ENCODE data around the gene CACHD1. TPM values are rescaled to one million over a fixed set of nuclear protein-coding genes. Genes with fewer than 3 reads are reported as not detected.

CACHD1 gene
- polyA plus RNA-seq (2014; cell fraction: cytosol; rRNA removed), result 7.8 and 8.8 TPM in 2 replicates
- polyA plus RNA-seq (2014; cell fraction: nucleus; rRNA removed), result 7.1 and 10.4 TPM in 2 replicates

DNA sequence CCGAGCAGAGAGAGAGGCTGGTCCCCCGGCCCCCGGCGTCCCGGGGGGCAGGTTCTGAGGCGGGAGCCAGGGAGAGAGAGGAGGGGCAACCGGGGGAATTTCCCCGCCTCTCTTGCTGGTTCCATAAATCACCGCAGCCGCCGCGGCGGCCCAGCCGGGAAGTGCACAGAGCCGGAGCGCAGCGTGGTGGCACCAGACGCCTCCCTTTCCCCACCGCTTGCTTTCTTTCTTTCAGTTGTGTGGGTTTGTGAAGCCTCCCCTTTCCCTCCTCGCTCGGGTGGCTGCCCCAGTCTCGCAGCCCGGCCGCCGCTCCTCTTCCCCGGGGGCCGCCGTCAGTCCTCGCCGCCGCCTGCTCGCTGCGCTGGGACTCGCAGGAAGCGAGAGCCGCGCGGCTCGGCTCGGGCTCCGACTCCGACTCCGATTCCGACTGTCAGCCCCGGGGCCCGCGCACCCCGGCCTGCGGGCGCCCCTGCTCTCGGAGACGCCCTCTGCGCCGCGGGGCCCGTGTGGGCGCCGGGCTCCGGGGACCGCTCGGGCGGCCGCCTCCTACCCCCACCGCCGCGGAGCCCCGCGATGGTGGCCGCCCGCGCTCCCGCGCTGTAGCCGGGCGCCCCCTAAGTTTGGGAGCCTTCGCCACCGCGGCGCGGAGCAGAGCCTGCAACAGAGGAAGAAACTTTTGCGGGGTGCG is at the start of gene CACHD1:
Gene CACHD1, plus strand, starts transcription at position 153 of the 688 bp plus-strand sequence. CDS start 616 bp downstream, outside the sequence.
- DNase-seq (ENCODE audit: low spot score), result peak; percentile 75

DNA sequence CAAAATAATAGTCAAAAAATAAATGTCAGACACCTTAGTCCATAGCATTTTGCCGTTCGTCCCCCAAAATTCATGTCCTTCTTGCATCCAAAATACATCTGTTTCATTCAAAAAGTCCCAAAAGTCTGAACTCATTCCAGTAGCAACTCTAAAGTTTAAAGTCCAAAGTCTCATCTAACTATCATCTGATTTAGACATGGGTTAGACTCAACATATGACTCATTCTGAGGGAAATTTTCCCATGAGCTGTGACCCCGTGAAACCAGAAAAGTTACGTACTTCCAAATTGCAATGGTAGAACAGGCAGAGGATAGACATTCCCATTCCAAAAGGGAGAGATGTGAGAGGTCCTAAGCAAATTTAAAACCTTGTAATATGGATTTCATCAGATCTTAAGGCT is 48.6 kb upstream of the CACHD1 start:
- no peak for DNase-seq (ENCODE audit: low spot score)

DNA sequence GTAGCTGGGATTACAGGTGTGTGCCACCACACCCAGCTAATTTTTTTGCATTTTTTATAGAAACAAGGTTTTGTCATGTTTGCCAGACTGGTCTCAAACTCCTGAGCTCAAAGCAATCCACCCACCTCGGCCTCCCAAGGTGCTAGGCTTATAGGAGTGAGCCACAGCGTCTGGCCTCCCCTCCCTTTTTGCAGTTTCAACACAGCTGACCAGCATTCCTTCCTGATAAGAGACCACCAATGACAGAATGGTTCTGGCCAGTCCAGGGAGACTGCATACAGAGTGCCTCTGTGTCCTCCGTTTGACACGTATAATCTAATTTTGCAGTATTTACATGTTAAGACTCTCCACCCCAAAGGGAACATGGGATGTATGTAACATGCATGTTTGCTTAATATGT is 46.4 kb upstream of the CACHD1 start:
- DNase-seq (ENCODE audit: low spot score), result no peak

DNA sequence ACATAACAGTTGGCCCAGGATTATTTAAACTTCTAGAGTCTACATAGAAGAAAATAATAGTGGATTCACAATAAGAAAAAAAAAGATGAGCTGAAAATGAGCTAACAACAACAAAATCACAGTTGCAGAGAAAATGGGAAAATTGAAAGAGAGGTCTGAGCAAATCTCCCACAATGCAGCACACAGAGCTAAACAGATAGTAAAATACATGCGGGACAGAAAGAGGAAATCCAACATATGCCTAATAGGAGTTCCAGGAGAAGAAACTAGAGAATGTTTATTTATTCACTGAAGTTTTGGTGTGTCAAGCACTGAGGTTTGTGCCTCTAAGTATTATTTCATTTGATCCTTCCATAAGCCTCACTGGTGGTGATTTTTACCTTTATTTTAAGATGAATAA is 45.5 kb upstream of the CACHD1 start:
- no peak for DNase-seq (ENCODE audit: low spot score)

DNA sequence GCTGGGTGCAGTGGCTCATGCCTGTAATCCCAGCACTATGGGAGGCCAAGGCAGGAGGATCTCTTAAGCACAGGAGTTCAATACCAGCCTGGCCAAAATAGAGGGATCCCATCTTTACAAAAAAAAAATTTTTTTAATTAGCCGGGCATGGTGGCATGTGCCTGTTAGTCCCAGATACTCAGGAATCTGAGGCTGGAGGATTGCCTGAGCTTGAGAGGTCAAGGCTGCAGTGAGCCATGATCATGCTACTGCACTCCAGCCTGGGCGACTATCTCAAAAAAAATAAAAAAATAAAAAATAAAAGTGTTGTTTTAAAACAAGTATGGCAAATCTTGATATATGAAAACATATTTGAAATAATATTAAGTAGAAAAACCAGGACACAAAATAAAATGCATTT is 44.4 kb upstream of the CACHD1 start:
- DNase-seq (ENCODE audit: low spot score), result no peak

DNA sequence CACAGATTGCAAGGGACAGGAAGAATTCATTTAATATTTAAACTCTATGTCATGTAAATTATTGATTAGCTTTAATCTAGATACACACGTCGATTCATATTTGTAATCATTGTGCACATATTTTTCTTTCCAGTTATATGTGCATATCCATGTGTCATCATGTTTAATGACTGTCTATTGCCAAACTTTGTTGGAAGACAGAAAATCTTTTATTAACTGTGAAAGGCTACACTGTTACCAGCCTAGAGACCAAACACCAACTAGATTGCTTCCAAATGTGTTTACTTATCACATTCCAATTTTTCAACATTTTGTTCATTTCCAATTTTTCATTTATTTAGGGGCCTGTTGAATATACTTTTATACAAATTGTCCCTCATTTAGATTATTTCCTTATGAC is 43.2 kb upstream of the CACHD1 start:
- DNase-seq (ENCODE audit: low spot score), result no peak

DNA sequence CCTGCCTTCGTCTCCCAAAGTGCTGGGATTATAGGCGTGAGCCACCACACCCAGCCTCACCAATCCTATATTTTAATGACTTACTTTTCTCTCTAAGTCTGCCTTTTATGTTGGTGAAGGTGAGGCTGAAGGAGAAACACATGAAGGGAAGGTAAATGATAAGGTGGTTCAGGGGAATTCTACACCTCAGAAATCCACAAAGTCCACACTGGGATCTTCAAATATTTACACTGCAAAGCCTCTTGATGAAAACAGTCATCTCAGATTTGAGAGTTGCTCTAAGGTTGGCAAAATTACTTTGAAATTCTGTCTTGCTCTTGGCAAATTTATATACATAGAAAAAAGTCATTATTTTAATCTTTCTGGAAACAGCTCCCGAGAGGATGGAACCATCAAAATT is 42.0 kb upstream of the CACHD1 start:
- DNase-seq (ENCODE audit: low spot score), result no peak

DNA sequence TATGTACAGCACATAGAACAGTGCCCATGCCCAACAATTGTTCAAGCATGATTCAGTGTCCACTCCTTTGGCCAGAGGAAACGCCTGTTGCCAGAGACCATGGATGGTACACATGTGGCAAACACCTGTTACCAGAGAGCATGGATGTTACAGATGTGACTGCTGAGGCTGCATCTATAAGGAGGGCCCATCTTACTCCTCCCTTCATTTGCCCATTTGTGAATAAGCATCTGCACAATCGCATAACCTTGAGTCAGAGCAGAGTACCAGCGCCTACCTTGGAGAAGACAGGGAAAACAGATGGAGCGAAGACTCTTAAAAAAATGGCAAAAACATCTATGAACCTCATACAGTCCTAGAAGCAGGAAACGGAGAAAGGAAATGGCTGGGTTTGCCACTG is 36.6 kb upstream of the CACHD1 start:
- DNase-seq (ENCODE audit: low spot score), result no peak

DNA sequence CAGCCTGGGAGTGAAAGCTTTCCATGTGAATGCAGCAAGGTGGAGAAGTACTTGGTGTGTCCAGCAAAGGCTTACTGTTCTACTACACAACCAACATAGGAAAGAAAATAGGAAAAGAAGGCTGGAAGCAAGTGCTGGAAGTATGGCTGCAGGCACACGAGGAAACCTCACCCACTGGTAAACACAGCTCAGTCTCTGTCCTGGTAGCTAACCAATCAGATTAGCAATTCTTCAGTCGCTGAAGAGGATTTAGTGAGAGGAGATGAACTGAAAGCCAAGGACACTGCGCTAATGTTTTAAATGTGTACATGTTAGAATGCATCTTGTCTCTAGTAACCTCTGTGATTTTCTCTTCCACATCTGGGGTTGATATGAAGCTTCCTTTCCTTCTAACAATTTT is 36.2 kb upstream of the CACHD1 start:
- no peak for DNase-seq (ENCODE audit: low spot score)

DNA sequence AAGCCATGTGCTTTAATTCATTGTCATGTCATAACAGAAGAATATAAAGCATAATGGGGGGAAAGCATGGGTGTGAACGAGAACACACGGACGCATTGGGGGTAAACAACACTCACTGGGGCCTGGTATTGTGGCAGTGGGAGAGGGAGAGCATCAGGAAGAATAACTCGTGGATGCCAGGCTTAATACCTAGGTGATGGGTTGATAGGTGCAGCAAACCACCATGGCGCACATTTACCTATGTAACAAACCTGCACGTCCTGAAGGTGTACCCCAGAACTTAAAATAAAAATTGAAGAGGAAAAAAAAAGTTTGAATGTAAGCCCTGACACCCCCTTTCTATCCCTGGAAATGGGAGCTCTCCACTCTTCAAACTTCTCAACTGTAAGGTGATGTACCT is 34.9 kb upstream of the CACHD1 start:
- no peak for DNase-seq (ENCODE audit: low spot score)

DNA sequence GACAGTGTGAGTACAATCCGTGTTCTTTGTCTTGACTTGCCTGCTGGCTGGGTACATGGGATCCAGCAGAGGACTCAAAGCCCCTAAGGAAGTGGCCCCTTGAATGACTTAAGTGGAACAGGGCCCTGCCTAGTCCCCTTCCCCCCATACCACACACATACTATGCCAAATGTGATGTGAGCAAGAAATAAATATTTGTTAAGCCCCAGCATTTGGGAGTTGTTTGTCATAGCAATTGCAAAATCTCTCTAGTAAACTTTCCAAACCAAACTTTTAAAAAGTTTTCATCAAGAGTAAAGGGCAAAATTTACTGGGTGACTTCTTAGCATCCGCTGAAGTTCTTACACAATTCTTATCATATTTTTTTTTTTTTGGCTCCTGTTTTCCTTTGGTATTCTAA is 32.5 kb upstream of the CACHD1 start:
- DNase-seq (ENCODE audit: low spot score), result no peak

DNA sequence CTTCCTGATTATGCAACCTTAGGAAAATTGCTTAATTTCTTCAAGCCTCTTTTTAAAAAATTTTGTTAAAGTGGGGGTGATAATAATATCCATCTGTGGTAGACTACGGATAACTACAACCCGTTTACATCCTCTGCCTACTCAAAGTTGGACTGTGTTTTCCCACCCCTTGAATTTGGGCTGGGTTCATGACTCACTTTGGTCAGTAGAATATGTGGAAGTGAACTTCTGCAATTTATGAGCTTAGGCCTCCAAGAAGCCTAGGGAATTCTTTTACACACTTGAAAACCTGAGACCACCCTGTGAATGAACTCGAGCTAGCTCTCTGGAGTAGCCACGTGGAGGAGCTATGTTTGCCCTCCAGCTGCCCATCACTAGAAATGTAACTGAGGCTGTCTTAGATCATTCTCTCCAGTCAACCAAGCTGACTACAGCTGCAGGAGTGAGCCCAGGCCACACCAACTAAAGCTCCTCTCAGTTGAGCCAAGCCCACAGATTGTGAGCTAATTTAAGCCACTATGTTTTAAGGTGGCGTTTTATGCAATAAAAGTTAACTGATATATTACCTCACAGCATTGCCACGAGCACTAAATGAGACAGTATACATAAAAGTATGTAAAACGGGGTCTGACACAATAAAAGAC is 29.6 kb upstream of the CACHD1 start:
- DNase-seq (ENCODE audit: low spot score), result no peak

DNA sequence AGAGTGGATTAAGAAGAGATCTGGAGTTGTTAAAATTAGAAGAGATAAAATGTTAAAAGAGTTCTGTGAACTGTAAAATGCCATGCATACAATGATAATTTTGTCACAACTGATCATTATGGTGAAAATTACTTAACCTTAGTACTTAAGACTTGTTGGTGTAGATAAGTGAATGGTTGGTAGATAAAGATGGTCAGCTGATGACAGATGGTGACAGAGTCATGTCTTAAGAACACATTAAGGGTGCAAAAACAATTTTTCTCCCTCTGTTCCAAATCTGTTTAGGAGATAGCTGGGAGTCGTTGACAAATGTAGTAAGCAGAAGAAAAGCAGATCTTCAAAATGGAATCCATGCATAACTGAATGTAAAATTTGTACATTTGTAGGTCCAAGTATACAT is 18.5 kb upstream of the CACHD1 start:
- DNase-seq (ENCODE audit: low spot score), result no peak

DNA sequence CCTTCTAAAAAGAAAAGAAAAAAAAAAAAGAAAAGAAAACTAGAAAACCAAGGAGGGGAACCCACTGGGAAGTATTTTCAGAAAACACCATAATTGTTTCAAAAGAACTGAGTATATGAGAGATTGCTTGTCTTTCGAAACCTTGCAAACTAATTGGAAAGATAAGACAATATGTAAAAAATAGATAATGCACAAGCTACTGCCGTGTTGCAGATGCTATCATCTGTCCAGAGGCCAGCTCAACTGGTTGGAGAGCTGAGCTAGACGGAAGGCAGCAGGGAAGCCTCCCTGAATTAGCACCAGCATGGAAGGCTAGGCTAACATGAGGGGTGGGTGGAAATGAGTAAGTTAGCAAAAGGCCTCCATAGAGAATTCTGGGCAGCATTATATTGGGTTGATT is 16.2 kb upstream of the CACHD1 start:
- no peak for DNase-seq (ENCODE audit: low spot score)

DNA sequence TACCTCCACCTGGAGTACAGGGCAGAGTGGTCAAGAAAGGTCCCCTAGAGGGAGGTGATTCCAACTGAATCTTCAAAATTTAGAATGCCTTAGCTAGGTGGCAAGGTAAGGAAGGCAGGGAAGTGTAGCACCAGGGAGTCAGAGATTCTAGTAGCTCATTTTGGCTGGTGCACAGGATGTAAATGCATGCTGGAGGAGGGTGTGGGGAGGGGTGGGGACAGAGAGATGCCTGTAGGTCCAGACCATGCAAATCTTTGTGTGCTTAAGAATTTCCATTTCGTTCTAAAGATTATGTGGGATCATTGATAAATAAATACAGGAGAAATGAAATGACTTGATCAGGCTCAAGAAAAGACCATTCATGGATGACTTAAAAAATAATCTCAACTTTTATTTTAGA is 11.0 kb upstream of the CACHD1 start:
- DNase-seq (ENCODE audit: low spot score), result no peak

DNA sequence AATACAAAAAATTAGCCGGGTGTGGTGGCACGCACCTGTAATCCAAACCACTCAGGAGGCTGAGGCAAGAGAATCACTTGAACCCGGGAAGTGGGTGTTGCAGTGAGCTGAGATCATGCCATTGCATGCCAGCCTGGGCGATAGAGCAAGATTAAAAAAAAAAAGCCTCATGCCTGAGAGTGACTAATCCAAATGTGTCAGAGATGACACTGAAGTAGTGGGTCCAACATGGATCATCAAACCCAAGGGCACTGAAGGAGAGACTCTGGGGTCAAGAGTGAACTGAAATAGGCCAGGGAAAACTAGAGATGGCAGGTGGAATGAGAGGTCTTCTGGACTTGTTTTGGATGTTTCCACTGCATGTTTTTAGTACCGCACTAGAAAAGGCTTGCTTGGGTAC is 10.2 kb upstream of the CACHD1 start:
- DNase-seq (ENCODE audit: low spot score), result no peak

DNA sequence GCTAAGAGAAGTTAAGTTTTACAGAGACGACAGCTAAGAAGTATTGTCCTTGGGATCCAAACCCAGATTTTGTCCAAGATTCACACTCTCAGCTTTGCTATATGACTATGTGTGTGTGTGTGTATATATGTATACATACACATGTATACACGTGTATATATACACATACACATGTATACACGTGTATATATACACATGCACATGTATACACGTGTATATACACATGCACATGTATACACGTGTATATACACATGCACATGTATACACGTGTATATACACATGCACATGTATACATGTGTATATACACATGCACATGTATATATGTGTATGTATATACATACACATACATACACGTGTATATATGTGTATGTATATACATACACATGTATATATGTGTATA is 3.9 kb upstream of the CACHD1 start:
- no peak for DNase-seq (ENCODE audit: low spot score)

DNA sequence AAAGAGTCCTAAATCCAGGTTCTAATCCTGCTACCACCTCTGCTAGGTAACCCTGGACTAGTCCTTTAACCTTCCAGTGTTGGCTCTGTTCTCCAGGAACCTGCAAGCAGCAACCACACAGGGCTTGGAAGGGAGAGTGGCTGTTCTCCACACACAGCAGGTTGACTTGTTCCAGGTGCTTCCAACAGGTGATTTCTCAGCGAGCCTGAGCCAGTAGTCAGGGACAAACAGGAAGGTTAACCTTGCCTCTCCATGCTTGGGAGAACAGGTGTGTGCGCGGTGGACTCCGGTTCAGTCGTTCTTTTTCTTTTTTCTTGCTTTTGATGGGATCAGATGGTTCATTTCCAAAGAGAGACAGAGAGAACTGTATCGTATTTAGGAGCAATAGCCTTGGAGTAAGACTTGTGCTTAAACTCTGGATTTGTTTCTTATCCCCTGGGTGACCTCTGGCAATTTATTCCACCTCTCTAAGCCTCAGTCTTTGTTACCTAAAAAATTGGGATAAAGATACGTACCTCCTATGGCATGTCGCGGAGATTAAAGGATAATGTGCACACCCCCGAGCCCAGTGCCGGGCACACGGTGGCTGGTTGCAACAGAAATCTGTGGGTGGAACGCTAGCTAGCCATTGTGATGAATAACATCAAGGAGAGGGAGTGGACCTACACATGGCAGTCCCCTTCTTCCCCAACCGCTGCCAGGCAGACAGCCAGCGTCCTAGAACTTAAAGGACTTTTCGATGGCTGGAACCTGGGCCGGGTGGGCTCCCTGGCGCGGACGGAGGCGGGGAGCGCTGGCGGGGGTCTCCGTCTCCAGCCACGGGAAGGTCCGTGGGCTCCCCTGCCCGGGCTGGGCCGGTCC is 583 bp upstream of the CACHD1 start:
- DNase-seq (ENCODE audit: low spot score), result no peak

DNA sequence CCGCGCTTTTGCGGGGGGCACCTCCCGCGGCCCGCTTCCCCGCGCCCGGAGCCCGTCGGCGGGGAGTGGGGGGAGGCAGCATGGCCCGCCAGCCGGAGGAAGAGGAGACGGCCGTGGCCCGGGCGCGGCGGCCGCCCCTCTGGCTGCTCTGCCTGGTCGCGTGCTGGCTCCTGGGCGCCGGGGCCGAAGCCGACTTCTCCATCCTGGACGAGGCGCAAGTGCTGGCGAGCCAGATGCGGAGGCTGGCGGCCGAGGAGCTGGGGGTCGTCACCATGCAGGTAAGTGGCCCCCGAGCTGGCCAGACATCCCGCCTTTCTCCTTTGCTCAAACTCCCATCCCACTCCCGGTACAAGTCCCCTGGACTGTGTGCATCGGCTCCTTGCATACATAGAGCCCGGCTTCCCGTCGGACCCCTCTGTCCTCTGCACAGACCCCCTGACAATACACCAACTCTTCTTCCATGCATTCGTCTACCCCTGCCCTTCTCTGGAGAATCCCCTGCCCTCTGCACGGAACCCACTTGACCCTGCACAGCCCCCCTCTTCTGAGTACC is 812 bp downstream of the CACHD1 start:
- DNase-seq (ENCODE audit: low spot score), result peak; percentile 43

DNA sequence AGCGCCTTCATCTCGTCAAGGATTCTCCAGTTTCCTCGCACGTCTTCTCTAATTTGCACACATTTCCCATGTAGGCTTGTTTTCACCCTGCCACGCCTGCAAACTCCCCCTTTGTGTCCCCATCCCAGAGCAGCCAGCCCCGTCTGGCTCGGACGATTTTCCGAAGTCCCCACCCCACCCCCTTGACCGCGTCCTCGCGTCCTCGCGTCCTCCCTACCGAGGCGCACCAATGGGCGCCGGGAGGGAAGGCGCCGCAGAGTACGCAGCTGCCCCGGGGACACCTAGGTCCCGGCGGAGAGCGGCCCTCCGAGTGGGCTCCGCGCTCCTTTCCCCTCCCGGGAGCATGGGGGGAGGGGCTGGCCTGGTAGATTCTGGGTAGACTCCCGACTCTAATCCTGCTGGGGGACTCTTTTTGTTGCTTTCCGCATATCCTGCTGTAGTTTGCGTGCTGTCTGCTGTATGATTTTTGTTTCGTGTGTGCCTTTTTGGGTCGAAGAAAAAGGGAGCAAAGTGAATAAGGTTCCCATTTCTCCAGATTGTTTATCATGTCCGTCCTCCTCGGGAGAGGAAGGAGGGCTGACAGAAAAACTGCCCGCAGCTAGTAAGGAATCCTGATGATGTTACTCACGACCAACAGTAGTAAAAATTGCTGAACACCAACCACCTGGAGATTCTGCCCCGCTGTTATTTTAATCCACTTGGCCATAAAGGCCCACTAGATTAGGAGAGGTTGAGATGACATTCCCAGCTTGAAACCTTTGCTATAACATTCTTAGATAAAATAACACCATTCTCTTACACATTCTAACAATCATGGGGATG is 1.5 kb downstream of the CACHD1 start:
- DNase-seq (ENCODE audit: low spot score), result peak; percentile 47

DNA sequence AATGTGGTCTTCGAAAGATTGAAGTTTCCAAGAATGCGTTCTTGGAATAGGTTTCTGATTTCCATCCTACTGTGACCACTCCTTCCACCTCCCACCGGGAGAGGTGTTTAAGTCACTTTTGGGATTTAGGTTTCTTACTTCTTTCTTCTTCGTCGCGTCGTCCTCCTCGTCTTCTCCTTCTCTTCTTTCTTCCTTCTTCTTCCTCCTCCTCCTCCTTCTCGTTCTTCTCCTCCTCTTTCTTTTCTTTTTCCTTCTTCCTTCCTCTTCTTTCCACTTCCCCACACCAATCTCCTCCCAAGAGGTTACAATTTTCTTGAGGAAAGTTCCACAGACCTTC is 2.1 kb downstream of the CACHD1 start:
- no peak for DNase-seq (ENCODE audit: low spot score)
